Epithelial cell of proximal tubule (primary cell): ENCODE measurements around the gene FMNL3. TPM values are rescaled to one million over a fixed set of nuclear protein-coding genes. Genes with fewer than 3 reads are reported as not detected.
"Not testable (repeated sequence)": the region's sequence is repeated elsewhere in the genome, so short reads cannot be mapped to it uniquely, and the experiment has no call there.

Experiments
- DNase-seq: peaks from one replicate; pipeline ENCODE4 v3.0.0-alpha.2; 2011; ENCODE audit warnings: low read depth
- H3K4me3 ChIP-seq: 2 replicates; pipeline ENCODE4 v1.5.1; 2011; ENCODE audit warnings: low read depth, mild to moderate bottlenecking, low read length
- total RNA-seq: library from RNA; depleted of rRNA; stranded (reverse); fragments of >200 nt; gene quantifications from 2 replicates; pipeline ENCODE4 v1.2.3, GENCODE V29; 2015
- TF ChIP-seq, protein P1 (sequence below): conservative IDR thresholded peaks from 2 replicates; pipeline ENCODE4 v1.5.1; 2012; ENCODE audit warnings: low read depth, mild to moderate bottlenecking, low read length

The FMNL3 gene
- total RNA-seq, 1 donor from 2014 or later: 21.7 TPM

GRCh38 chr12:49609875-49610154 is 97.4 kb downstream of the FMNL3 start:
- TF ChIP-seq, protein P1, sequence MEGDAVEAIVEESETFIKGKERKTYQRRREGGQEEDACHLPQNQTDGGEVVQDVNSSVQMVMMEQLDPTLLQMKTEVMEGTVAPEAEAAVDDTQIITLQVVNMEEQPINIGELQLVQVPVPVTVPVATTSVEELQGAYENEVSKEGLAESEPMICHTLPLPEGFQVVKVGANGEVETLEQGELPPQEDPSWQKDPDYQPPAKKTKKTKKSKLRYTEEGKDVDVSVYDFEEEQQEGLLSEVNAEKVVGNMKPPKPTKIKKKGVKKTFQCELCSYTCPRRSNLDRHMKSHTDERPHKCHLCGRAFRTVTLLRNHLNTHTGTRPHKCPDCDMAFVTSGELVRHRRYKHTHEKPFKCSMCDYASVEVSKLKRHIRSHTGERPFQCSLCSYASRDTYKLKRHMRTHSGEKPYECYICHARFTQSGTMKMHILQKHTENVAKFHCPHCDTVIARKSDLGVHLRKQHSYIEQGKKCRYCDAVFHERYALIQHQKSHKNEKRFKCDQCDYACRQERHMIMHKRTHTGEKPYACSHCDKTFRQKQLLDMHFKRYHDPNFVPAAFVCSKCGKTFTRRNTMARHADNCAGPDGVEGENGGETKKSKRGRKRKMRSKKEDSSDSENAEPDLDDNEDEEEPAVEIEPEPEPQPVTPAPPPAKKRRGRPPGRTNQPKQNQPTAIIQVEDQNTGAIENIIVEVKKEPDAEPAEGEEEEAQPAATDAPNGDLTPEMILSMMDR: peak; percentile 8
- no peak overlapping the region for H3K4me3 ChIP-seq
- no peak for DNase-seq

DNA sequence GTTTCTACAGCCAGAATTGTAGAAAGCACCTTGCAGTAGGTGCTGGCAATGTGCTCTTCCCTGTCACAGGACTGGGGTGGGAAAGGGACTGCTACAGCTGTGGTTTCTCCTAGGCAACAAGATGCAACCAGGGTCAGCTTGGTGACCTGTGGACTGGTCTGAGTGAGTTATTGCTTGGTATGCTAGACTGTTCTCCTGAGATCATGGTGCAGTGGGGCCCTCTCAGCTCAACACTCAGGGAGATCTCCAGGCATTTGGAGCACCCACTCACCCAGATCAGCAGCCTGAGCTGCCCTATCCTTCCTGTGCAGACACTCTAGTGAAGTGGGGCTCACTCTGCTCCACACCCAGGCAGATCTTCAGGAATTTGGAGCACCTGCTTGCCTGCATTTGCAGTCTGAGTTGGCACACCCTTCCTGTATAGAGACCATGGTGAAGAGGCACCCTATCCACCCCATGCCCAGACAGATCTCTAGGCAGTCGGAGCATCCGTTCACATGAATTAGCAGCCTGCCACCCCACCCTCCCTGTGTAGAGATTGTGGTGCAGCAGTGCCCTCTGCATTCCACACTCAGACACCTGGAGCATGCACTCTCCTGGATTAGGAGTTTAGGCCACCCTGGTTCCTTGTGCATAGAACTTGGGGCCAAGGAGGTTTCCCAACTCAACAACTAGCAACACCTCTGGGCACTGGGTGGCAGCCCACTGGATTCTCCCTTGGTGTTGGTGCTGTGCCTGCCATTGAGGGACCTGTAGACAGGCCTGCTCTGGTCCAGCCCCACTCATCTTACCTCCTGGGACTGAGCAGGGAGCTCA is 97.9 kb downstream of the FMNL3 start:
- no peak overlapping the region for H3K4me3 ChIP-seq
- no peak for DNase-seq
- TF ChIP-seq, protein P1: no peak

DNA sequence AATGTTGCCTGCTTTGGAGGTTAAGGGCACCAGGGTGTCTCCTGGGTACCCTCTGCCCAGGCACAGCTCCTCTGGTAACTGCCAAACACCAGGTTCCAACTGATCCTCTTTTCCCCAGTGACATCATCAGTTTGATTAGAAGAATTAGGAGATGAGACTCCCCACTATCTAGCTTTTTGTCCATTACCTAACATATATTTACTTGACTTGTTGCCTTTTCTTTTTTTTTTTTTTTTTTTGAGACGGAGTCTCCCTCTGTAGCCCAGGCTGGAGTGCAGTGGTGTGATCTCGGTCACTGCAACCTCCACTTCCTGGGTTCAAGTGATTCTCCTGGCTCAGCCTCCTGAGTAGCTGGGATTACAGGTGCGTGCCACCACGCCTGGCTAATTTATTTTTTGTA is 101.7 kb downstream of the FMNL3 start, which contains the start of gene FAM186B:
FAM186B (minus strand) TSS at position 101 of the 400 bp plus-strand sequence. CDS start 162 bp downstream, outside the sequence.
- DNase-seq, H3K4me3 ChIP-seq: not testable (repeated sequence)

DNA sequence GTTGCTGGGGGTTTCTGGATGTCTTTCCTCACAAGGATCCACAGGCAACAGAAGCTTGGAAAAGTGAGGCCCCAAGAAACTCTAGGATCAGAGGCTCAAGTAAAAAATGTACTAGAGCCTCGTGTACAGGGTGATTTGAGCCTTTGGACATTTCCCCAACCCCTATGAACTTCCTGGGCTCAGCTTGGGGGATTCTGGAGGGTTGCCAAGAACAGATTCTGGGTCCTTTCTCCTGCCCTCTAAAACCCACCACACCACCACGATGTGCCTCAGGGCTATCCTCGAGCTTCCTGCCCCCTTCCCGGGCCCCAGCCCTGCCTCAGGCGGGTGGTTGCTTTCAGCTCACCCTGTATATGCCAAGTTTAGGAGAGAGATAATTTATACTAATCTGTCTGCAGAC is 102.3 kb downstream of the FMNL3 start:
- H3K4me3 ChIP-seq: no peak overlapping the region
- no peak for DNase-seq
- TF ChIP-seq, protein P1: no peak

- no peak overlapping the region for H3K4me3 ChIP-seq
- TF ChIP-seq, protein P1: no peak
- DNase-seq: no peak
Measured at GRCh38 chr12:49603721-49604120, 103.5 kb downstream of the FMNL3 start.

DNA sequence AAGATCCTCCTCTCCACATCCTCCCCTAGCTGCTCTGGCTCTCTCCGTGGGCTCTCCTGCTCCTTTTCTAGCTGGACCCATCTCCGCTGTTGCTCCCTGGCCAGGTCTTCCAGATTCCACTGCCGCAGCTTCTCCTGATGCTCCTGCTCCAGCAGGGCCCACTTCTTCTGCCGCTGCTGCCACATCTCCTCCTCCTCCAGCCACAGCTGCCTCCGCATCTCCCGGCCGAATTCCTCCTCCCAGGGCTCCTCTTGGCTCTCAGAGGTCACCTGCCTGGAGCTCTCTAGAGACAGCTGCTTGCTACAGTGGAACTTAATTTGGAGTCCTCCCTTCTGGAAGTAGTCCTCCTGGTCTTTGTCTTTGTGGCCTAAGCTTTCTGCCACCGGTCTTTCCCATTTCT is 107.2 kb downstream of the FMNL3 start:
- TF ChIP-seq, protein P1: no peak
- H3K4me3 ChIP-seq: no peak overlapping the region
- no peak for DNase-seq

DNA sequence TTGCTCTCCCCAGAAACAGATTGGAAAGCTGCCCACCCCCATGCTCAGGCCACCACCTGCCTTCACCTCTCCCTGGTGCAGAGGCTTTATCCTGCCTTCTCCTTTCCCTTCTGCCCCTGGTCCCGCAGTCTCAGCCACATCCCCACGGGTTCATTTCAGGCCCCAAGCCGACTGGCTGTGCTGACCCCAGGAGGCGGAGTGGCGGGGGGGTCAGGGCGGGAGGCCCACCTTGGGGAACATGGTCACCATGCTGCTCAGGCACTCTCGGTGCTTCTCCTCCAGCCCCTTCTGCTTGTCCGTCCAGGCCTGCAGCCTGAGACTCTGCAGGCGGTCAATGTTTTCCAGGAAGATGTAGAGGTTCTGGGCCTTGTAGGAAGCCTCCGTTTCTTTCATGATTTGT is 108.7 kb downstream of the FMNL3 start:
- DNase-seq: no peak
- H3K4me3 ChIP-seq: no peak overlapping the region
- TF ChIP-seq, protein P1: no peak
